ENCODE measurements around the gene STRIP2. TPM values are rescaled to one million over a fixed set of nuclear protein-coding genes. Genes with fewer than 3 reads are reported as not detected.

STRIP2 gene
- total RNA-seq, 1 donor from 2014 or later: 1.3 TPM

- intact Hi-C loops (cut with DNase I): no loop called here
- TF ChIP-seq, protein P1, sequence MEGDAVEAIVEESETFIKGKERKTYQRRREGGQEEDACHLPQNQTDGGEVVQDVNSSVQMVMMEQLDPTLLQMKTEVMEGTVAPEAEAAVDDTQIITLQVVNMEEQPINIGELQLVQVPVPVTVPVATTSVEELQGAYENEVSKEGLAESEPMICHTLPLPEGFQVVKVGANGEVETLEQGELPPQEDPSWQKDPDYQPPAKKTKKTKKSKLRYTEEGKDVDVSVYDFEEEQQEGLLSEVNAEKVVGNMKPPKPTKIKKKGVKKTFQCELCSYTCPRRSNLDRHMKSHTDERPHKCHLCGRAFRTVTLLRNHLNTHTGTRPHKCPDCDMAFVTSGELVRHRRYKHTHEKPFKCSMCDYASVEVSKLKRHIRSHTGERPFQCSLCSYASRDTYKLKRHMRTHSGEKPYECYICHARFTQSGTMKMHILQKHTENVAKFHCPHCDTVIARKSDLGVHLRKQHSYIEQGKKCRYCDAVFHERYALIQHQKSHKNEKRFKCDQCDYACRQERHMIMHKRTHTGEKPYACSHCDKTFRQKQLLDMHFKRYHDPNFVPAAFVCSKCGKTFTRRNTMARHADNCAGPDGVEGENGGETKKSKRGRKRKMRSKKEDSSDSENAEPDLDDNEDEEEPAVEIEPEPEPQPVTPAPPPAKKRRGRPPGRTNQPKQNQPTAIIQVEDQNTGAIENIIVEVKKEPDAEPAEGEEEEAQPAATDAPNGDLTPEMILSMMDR (IDR thresholded peaks at IDR 0.05): no peak
- peak; percentile 93 for DNase-seq
- Histone ChIP-seq H3K9me3 (no peaks in the 10 kb centered on the region), H3K4me3 (peak within 1 kb of the TSS; percentile 58), H3K27me3 (no peaks in the 10 kb centered on the region), H3K4me1 (peaks cover 4% of the 10 kb centered on the region), H3K27ac (no peak within 1 kb of the TSS), H3K36me3 (no peaks in the 10 kb centered on the region)
- peak; percentile 97 for ATAC-seq
Observed at GRCh38 chr7:129501760-129502707, 67.8 kb downstream of the STRIP2 start, which contains the start of gene SMKR1. SMKR1 (plus strand) TSS chr7:129502531; CDS start chr7:129502825, 294 bp downstream.

GRCh38 chr7:129502708-129503685, 68.8 kb downstream of the STRIP2 start:
- Histone ChIP-seq H3K36me3 (no peaks in the 10 kb centered on the region), H3K4me1 (peaks cover 4% of the 10 kb centered on the region), H3K27me3 (no peaks in the 10 kb centered on the region), H3K9me3 (no peaks in the 10 kb centered on the region), H3K27ac (no peak overlapping the region), H3K4me3 (peak overlapping the region; percentile 58)
- intact Hi-C loops (cut with DNase I): no loop called here
- TF ChIP-seq, protein P1 (IDR thresholded peaks at IDR 0.05): no peak
- DNase-seq: no peak
- peak; percentile 38 for ATAC-seq

DNA sequence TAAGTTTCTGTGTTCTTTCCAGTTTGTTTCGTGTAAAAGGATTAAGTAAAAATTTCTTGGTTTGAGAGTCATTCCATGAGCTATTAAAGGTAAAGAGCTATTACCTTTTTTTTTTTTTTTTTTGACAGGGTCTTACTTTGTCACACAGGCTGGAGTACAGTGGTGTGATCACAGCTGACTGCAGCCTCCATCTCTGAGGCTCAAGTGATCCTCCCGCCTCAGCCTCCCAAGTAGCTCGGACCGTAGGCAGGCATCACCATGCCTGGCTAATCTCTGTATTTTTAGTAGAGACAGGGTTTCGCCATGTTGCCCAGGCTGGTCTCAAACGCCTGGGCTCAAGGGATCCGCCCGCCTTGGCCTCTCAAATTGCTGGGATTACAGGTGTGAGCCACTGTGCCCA, 69.5 kb downstream of the STRIP2 start:
- intact Hi-C loops (cut with DNase I): no loop called here
- TF ChIP-seq, protein P1 (IDR thresholded peaks at IDR 0.05): no peak
- Histone ChIP-seq H3K9me3 (no peaks in the 10 kb centered on the region), H3K27ac (no peak overlapping the region), H3K4me1 (peaks cover 4% of the 10 kb centered on the region), H3K27me3 (no peaks in the 10 kb centered on the region), H3K36me3 (no peaks in the 10 kb centered on the region), H3K4me3 (no peak overlapping the region)
- ATAC-seq (no peak), DNase-seq (no peak)

DNA sequence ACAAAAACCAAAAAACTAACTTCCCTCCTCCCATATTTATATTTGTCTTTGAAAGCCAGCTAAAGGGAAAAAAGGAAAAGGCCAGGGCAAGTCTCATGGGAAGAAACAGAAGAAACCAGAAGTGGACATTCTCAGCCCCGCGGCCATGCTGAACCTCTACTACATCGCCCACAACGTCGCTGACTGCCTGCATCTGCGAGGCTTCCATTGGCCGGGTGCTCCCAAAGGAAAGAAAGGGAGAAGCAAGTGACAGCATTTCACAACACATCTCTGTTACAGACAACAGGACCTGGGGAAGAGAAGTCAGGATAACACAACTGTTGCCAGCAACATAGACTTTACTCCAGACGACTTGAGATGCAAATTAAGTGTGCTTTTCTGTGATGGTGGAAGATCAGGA, 78.0 kb downstream of the STRIP2 start:
- TF ChIP-seq, protein P1 (IDR thresholded peaks at IDR 0.05): no peak
- no peak for DNase-seq
- Histone ChIP-seq H3K9me3 (no peaks in the 10 kb centered on the region), H3K27ac (no peak overlapping the region), H3K4me3 (no peak overlapping the region), H3K4me1 (no peaks in the 10 kb centered on the region), H3K36me3 (no peaks in the 10 kb centered on the region), H3K27me3 (no peaks in the 10 kb centered on the region)
- intact Hi-C loops (cut with DNase I): no loop called here
- no peak for ATAC-seq

DNA sequence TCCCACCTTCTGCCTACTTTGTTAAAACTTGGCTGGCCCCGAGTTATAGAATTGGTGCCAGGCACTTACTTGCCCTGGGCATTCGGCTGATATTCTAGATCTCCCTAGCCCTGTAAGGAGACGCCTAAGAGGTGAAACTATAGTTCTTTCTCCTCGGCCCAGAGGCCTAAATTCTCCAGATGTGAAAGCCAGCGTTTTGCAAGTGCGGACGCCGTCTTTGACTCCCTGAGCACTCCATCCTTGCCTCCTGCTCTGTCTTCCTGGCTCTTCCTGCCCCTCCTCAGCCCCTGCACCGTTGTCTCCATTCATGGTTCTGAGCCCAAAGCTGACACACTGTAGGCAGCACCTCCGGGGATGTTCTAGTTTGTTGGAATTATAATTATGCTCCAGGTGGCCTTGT, 79.3 kb downstream of the STRIP2 start:
- ATAC-seq (no peak), DNase-seq (no peak)
- H3K27me3 ChIP-seq: no peaks in the 10 kb centered on the region
- no peaks in the 10 kb centered on the region for H3K36me3 ChIP-seq
- H3K4me3 ChIP-seq: no peak overlapping the region
- no peak overlapping the region for H3K27ac ChIP-seq
- H3K9me3 ChIP-seq: no peaks in the 10 kb centered on the region
- TF ChIP-seq, protein P1 (IDR thresholded peaks at IDR 0.05): no peak
- no peaks in the 10 kb centered on the region for H3K4me1 ChIP-seq
- intact Hi-C loops (cut with DNase I): no loop called here
